A673 (cell line): ENCODE data around the gene SPIN1.

Experiments
- EZH2 ChIP-seq: fragments of 200-600 bp; sonication (generic); IDR thresholded peaks from 2 replicates; pipeline ENCODE4 v1.6.1; 2017; ENCODE audit warnings: borderline replicate concordance, low read depth, mild to moderate bottlenecking, mixed read lengths, antibody characterized with exemption, low read length; ENCODE audit not compliant: poor library complexity, severe bottlenecking
- TF ChIP-seq, protein P1 (sequence below): fragments of 300-800, 200-600 bp; sonication (generic); conservative IDR thresholded peaks from 2 replicates; pipeline ENCODE4 v1.5.1; 2017; ENCODE audit warnings: low read depth, mild to moderate bottlenecking, antibody characterized with exemption, low read length, moderate library complexity, mixed read lengths

DNA sequence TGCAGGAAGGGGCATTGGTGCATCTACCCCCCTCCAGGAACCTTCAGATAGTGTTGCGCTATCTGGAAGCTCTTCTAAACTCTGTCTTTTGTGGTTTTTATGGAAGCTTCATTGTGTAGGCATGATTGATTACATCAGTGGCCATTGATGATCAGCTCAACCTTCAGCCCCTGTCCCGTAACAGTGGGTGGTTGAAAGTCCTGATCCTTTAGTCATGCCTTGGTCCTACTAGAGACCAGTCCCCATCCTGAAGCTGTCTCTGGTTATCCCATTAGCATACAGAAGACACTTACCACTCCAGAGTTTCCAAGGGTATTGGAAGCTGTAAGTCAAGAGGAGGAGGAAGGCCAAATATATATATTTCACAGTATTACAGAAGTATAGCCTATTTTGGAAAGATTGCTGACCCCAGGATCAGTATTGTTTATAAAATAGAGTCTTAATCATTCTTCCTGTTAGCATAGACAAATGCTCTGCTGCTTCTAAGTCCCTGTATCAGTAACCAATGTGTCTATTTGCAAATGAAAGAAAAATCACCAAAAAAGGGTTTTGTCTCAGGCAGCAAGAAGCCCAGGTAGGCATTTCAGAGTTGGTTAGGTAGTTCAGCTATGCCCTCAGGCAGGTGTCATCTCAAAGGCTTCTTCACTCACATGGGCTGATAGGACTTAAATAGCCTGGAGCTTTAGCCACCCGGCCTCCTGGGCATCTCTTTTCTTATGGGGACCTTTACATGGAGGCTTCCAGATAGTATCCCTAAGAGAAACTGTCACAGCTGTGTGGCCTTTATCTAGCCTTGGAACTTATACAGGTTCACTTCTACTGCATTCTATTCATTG, 41.6 kb downstream of the SPIN1 start:
- TF ChIP-seq, protein P1, sequence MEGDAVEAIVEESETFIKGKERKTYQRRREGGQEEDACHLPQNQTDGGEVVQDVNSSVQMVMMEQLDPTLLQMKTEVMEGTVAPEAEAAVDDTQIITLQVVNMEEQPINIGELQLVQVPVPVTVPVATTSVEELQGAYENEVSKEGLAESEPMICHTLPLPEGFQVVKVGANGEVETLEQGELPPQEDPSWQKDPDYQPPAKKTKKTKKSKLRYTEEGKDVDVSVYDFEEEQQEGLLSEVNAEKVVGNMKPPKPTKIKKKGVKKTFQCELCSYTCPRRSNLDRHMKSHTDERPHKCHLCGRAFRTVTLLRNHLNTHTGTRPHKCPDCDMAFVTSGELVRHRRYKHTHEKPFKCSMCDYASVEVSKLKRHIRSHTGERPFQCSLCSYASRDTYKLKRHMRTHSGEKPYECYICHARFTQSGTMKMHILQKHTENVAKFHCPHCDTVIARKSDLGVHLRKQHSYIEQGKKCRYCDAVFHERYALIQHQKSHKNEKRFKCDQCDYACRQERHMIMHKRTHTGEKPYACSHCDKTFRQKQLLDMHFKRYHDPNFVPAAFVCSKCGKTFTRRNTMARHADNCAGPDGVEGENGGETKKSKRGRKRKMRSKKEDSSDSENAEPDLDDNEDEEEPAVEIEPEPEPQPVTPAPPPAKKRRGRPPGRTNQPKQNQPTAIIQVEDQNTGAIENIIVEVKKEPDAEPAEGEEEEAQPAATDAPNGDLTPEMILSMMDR: no peak
- TF ChIP-seq EZH2: no peak
